Esophagus squamous epithelium (tissue), 5 donors: Measurements from ENCODE around the gene CACFD1. TPM values are rescaled to one million over a fixed set of nuclear protein-coding genes. Genes with fewer than 3 reads are reported as not detected.

Experiments used
- DNase-seq: peaks from one replicate; lab custom pipeline; 2025; lab: John Stamatoyannopoulos, UW
- H3K27ac ChIP-seq, 4 donors: fragments of 200-600 bp; sonication (generic); one replicate each; pipeline ENCODE4 v1.5.1; 2016 to 2019; ENCODE audit warnings: mild to moderate bottlenecking in 1 of 4
- H3K27me3 ChIP-seq, 4 donors: fragments of 200-600 bp; sonication (generic); 1 replicate in 3 of 4; 2 replicates in 1 of 4; pipeline versions ENCODE4 v1.5.1 to v1.6.0; 2017 to 2021; ENCODE audit warnings: antibody characterized with exemption in 1 of 4
- H3K36me3 ChIP-seq, 3 donors: fragments of 200-600 bp; sonication (generic); one replicate each; pipeline ENCODE4 v1.5.1; 2016 to 2019
- H3K4me1 ChIP-seq, 3 donors: fragments of 200-600 bp; sonication (generic); one replicate each; pipeline ENCODE4 v1.5.1; 2017 to 2019
- H3K4me3 ChIP-seq, 4 donors: fragments of 200-600 bp; sonication (generic); 1 replicate in 3 of 4; 2 replicates in 1 of 4; pipeline ENCODE4 v1.5.1; 2016 to 2019; ENCODE audit warnings: mild to moderate bottlenecking in 2 of 4, moderate library complexity in 1 of 4
- H3K9me3 ChIP-seq, 3 donors: fragments of 200-600 bp; sonication (generic); one replicate each; pipeline ENCODE4 v1.5.1; 2016 to 2019
- POLR2A ChIP-seq, 4 donors: fragments of 450-650 bp; IDR thresholded peaks; one replicate each; pipeline ENCODE4 v1.6.1; 2017; ENCODE audit warnings: antibody characterized with exemption in 4 of 4, mild to moderate bottlenecking in 4 of 4, moderate library complexity in 3 of 4
- WGBS, 2 donors: methylation state at CpG; one replicate each; pipeline ENCODE4 v1.1.5; 2018; 5-methylcytosine and 5-hydroxymethylcytosine counted together
- intact Hi-C: fragments of 100-400 bp; cut with DNase I; formaldehyde crosslinking; loops from one replicate; pipeline ENCODE4 v1.15.0; 2022
- total RNA-seq, 4 donors: library from RNA; depleted of rRNA; stranded (reverse); fragments of >200 nt; gene quantifications; one replicate each; pipeline ENCODE4 v1.1.0, GENCODE V29; 2016
- TF ChIP-seq, protein P1 (sequence below), 6 experiments: fragments of 450-650 bp in 4 of 6; fragments of 200-600 bp in 2 of 6; sonication (generic) in 2 of 6; IDR thresholded peaks; one replicate each; pipeline ENCODE4 v1.5.1; 2016 to 2019; ENCODE audit warnings: antibody characterized with exemption in 6 of 6, mild to moderate bottlenecking in 4 of 6, moderate library complexity in 4 of 6
- donor health status: DM: yes; HTN: yes; CAD: no.

CACFD1 gene
- total RNA-seq, 4 donors from 2014 or later = 5.9 to 13.7 (median 9.1) TPM

DNA sequence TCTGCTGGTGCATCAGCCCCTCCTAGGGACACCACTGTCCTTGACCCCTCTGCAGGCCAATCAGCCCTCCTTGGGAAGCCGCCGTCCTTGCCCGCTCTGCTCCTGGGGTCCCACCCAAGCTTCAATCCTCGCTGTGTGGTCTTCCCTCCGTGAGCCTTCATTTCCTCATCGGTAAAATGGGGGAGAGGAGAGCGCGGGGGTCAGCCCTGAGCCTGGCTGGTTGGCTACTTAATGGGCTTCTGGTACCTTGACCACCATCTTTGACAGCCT, 31.8 kb downstream of the CACFD1 start:
- WGBS, 2 donors = 100% methylated on average over 2 of the region's 8 CpGs; no CpG with 5 or more reads in 1 of the 2 donors
- Histone ChIP-seq H3K36me3 (no peaks in the 10 kb centered on the region), H3K9me3 (no peaks in the 10 kb centered on the region), H3K4me3 (no peak overlapping the region), H3K27me3 (peaks cover 0 to 38% (median 0%) of the 10 kb centered on the region in 4 donors), H3K4me1 (peaks cover 7 to 27% (median 20%) of the 10 kb centered on the region in 3 donors), H3K27ac (peak overlapping the region in 2 of 4 donors; percentile 58 to 74)
- no peak for DNase-seq
- TF ChIP-seq POLR2A (IDR thresholded peaks at IDR 0.05) = no peak
- TF ChIP-seq, protein P1, sequence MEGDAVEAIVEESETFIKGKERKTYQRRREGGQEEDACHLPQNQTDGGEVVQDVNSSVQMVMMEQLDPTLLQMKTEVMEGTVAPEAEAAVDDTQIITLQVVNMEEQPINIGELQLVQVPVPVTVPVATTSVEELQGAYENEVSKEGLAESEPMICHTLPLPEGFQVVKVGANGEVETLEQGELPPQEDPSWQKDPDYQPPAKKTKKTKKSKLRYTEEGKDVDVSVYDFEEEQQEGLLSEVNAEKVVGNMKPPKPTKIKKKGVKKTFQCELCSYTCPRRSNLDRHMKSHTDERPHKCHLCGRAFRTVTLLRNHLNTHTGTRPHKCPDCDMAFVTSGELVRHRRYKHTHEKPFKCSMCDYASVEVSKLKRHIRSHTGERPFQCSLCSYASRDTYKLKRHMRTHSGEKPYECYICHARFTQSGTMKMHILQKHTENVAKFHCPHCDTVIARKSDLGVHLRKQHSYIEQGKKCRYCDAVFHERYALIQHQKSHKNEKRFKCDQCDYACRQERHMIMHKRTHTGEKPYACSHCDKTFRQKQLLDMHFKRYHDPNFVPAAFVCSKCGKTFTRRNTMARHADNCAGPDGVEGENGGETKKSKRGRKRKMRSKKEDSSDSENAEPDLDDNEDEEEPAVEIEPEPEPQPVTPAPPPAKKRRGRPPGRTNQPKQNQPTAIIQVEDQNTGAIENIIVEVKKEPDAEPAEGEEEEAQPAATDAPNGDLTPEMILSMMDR (IDR thresholded peaks at IDR 0.05) = no peak
- intact Hi-C loops = no loop called here

DNA sequence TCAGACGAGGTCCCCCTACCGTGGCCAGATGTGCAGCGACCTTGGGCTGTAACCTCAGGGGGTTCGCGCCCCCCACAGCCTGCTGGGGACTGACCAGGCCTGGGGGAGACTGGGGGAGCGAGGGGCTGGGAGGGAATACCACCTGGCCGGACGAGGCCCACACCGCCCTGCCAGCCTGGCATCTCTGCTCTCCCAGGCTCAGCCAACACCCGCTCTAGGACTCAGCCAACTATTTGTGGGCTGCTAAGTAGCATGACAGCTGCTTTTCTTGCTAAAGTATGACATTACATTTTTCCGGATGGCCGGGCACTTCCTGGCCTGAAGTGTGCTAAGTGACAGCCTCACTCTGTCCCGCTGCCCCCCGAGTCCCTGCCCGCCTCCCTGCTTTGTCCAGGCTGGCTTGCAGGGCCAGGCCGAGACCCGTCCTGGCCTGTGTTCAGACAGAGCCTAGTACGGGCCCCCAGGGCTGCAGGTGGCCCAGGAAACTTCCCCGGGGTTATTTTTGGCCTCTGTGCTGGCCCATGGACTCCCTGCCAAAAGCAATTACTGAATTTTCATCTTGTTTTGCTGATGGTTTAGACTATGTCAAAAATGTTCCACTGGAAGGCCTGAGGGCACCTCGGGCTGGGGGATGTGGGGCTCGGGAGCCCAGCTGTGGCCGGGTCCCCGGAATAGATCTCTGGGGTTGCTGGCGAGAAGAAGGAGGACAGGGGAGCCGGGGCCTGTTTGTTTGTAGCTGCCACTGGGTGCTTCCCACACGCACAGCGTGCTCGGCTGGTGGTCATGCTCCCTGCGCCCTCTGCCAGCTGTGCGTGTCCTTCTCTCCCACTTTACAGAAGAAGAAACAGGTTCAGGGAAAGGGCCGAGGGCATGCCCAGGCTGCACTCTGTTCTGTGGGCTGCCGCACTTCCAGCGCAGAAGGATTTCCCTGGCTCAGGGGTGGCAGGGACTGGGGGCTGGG, 32.6 kb downstream of the CACFD1 start:
- no peak for TF ChIP-seq POLR2A (IDR thresholded peaks at IDR 0.05)
- TF ChIP-seq, protein P1 (IDR thresholded peaks at IDR 0.05) = no peak
- 26 to 36% methylated on average over 12 to 21 of the region's 33 CpGs for WGBS, 2 donors
- Histone ChIP-seq H3K4me3 (no peak overlapping the region), H3K27me3 (peaks cover 0 to 43% (median 0%) of the 10 kb centered on the region in 4 donors), H3K27ac (peak overlapping the region in 2 of 4 donors; percentile 58 to 74), H3K4me1 (peaks cover 7 to 25% (median 20%) of the 10 kb centered on the region in 3 donors), H3K36me3 (no peaks in the 10 kb centered on the region), H3K9me3 (no peaks in the 10 kb centered on the region)
- DNase-seq = no peak
- intact Hi-C loops = no loop called here

DNA sequence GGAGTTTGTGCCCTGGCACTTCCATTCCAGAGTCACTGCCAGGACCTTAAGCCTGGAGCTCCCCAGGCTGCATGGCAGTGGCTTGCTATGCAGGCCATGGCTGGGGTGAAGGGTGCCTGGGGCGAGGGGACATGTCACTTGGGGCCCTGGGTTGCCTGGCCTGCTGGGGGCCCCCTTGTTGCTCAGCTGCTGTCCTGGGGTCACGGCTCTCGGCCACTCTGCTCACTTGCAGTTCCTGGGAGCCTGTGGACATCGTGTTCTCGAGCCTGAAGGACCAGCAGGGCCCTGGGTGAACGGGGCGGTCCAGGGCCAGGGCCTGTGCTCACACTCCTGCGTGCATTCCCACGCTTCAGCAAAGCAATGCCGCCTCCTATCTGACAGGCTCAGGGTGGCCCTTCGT, 33.6 kb downstream of the CACFD1 start:
- TF ChIP-seq POLR2A (IDR thresholded peaks at IDR 0.05) = no peak
- TF ChIP-seq, protein P1 (IDR thresholded peaks at IDR 0.05) = no peak
- H3K27me3 ChIP-seq = peaks cover 0 to 42% (median 0%) of the 10 kb centered on the region in 4 donors
- H3K9me3 ChIP-seq = no peaks in the 10 kb centered on the region
- DNase-seq = no peak
- 100% methylated on average over 2 of the region's 11 CpGs; no CpG with 5 or more reads in 1 of the 2 donors for WGBS, 2 donors
- peaks cover 7 to 20% (median 20%) of the 10 kb centered on the region in 3 donors for H3K4me1 ChIP-seq
- no peak overlapping the region for H3K4me3 ChIP-seq
- intact Hi-C loops = no loop called here
- peak overlapping the region in 1 of 4 donors; percentile 74 for H3K27ac ChIP-seq
- H3K36me3 ChIP-seq = no peaks in the 10 kb centered on the region

DNA sequence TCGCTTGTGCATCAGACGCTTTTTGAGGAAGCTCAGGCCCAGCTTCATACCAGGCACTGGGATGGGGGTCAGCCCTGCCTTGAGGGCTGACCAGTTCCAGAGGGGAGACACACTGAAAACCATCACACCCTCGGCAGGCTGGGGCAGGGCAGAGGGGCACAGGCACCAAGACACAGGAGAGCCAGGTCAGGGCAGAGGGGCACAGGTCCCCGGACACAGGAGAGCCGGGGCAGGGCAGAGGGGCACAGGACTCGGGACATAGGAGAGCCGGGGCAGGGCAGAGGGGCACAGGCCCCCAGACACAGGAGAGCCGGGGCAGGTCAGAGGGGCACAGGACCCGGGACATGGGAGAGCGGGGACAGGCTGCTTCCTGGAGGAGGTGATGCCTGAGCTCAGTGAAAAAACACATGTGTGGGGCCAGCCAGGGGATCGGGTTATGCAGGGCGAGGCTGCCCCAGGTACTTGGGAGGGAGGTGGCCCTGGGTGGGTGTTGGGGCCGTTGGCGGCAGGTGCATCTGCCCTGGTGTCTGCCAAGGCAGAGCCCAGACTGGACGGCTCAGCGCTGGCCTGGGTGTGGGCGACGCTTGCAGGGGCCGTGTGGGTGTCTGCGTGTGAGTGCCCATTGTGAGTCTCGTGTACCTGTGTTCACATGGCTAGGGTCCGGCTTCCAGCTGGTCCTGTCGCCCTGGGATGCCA, 34.2 kb downstream of the CACFD1 start:
- DNase-seq = no peak
- no peak overlapping the region for H3K27ac ChIP-seq

More for the DNA sequence above, 34.2 kb downstream of the CACFD1 start:
- 77 to 91% methylated on average over 9 to 14 of the region's 23 CpGs for WGBS, 2 donors
- intact Hi-C loops = no loop called here
- peaks cover 0 to 48% (median 0%) of the 10 kb centered on the region in 4 donors for H3K27me3 ChIP-seq
- H3K4me3 ChIP-seq = no peak overlapping the region
- H3K4me1 ChIP-seq = peaks cover 7 to 20% (median 20%) of the 10 kb centered on the region in 3 donors
- H3K36me3 ChIP-seq = no peaks in the 10 kb centered on the region
- H3K9me3 ChIP-seq = no peaks in the 10 kb centered on the region
- TF ChIP-seq POLR2A (IDR thresholded peaks at IDR 0.05) = no peak
- TF ChIP-seq, protein P1 (IDR thresholded peaks at IDR 0.05) = no peak
